ENCODE measurements around the gene FIGN.

Gene FIGN

GRCh38 chr2:163669506-163669905 lies 66.3 kb downstream of the FIGN start:
- no peak for FAIRE-seq
- no peak for TF ChIP-seq CTCF (IDR thresholded peaks at IDR 0.05; ENCODE audit: insufficient read depth, missing control alignments)
- DNase-seq (ENCODE audit: insufficient read length, low spot score), result no peak

DNA sequence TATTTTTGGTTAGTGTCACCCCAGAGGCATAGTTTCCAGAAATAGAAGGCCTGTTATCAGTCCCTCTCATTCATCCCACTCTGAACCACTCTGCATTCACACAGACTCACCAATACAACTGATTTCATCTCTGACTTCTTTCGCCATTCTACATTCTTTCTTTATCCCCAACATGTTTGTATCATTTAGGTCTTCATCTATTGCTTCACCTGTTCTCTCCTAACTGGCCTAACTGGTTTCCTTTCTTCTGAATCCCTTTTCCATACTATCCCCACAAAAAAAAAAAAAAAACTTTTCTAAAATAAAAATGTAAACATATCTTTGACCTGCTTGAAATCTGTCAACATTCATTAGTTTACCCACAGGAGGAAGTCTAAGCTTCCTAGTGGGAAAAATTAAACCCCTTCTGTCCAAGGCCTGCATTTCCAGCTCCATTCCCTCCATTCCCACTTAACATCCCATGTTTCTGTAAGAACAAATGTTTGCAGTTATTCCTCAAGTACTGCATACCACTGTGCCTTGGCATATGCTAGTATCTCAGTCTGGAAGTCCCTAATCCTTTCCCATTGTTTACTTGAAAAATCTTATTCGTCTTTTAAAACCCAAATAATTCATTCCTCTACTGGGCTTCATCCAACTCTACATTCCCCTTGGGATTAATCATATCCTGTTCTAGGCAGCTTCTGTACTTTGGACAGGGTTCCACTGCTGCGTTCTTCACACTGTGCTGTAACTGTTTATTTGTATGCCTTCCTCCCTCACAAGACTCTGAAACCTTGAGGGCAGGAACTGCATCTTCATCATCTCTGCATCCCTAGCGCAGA lies 68.5 kb downstream of the FIGN start:
- FAIRE-seq (no peak), DNase-seq (ENCODE audit: insufficient read length, low spot score) (no peak)
- no peak for TF ChIP-seq CTCF (IDR thresholded peaks at IDR 0.05; ENCODE audit: insufficient read depth, missing control alignments)

GRCh38 chr2:163665817-163666216 lies 70.0 kb downstream of the FIGN start:
- no peak for FAIRE-seq
- TF ChIP-seq CTCF (IDR thresholded peaks at IDR 0.05; ENCODE audit: insufficient read depth, missing control alignments), result no peak
- DNase-seq (ENCODE audit: insufficient read length, low spot score), result no peak

- no peak for TF ChIP-seq CTCF (IDR thresholded peaks at IDR 0.05; ENCODE audit: insufficient read depth, missing control alignments)
- FAIRE-seq, result no peak
- DNase-seq (ENCODE audit: insufficient read length, low spot score), result no peak
These were observed 70.8 kb downstream of the FIGN start for GRCh38 chr2:163665051-163665450.

DNA sequence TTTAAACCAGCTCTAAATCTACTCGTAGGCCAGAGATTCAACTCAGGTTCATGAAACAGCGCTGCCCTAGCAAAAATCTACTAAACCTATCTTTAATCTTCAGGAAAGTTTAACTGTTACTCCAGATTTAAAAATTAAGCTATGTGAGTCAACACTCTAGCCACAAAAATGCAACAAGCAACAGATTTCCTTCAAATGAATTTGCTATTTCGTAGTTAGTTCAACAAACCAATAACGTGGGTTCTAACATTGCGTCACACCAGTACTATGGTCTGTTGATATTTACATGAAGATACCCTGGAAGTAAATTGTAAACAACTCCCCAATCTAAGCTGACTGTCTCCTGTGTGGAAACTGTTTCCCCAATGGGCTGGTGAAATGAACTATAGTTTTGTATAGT lies 71.2 kb downstream of the FIGN start:
- TF ChIP-seq CTCF (IDR thresholded peaks at IDR 0.05; ENCODE audit: insufficient read depth, missing control alignments), result no peak
- DNase-seq (ENCODE audit: insufficient read length, low spot score) (no peak), FAIRE-seq (no peak)

GRCh38 chr2:163662141-163662780 lies 73.5 kb downstream of the FIGN start:
- no peak for DNase-seq (ENCODE audit: insufficient read length, low spot score)
- no peak for FAIRE-seq
- TF ChIP-seq CTCF (IDR thresholded peaks at IDR 0.05; ENCODE audit: insufficient read depth, missing control alignments), result no peak

- no peak for FAIRE-seq
- no peak for DNase-seq (ENCODE audit: insufficient read length, low spot score)
- no peak for TF ChIP-seq CTCF (IDR thresholded peaks at IDR 0.05; ENCODE audit: insufficient read depth, missing control alignments)
These were observed 76.6 kb downstream of the FIGN start for GRCh38 chr2:163659224-163659623.

Data from D721Med (cell line).